AG04449 (cell line): ENCODE data around the gene PGLYRP2.

Experiments used
- CTCF ChIA-PET: fragments of 350-600 bp; formaldehyde crosslinking; extraction: SDS; loops from one replicate; lab custom pipeline; 2021; ENCODE audit warnings: antibody characterized with exemption; lab: Yijun Ruan, JAX
- POLR2A ChIA-PET: fragments of 400-600, 350-600 bp; formaldehyde crosslinking; extraction: SDS; loops from one replicate; lab custom pipeline; 2020; ENCODE audit warnings: antibody characterized with exemption, inconsistent platforms; lab: Yijun Ruan, JAX
- DNase-seq: peaks from one replicate; pipeline ENCODE4 v3.0.0-alpha.2; 2010; ENCODE audit warnings: low read depth, low spot score
- H3K4me3 ChIP-seq: 2 replicates; pipeline ENCODE4 v1.5.1; 2011; ENCODE audit warnings: low read depth, mild to moderate bottlenecking, control low read depth, low read length
- TF ChIP-seq, protein P1 (sequence below): IDR thresholded peaks from one replicate; pipeline ENCODE4 v1.5.1; 2011; ENCODE audit warnings: mild to moderate bottlenecking, moderate library complexity, low read length, control low read depth, inconsistent platforms; ENCODE audit not compliant: insufficient read depth; ENCODE audit errors: missing control alignments

Gene PGLYRP2

DNA sequence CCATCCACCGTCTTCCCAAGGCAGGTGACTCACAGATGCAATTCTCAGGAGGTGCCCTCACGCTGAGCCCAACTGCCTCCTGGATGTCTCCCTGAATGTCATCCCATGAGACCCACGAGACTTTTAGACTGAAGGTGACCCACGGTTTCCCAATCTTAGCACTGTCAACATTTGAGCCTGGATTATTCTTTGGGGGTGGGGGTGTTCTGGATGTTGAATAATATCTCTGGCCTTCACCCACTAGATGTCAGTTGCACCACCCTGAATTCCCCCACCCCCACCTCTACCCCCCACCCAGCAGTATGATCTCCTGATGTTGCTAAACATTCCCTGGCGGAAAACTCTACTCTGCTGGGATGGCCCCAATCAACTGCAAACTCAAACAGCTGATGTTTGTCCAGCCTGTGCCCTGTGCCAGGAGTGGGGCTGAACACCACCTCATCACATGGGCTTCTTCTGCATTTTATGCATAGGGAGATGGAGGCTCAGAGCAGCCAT lies 26.8 kb upstream of the PGLYRP2 start:
- TF ChIP-seq, protein P1, sequence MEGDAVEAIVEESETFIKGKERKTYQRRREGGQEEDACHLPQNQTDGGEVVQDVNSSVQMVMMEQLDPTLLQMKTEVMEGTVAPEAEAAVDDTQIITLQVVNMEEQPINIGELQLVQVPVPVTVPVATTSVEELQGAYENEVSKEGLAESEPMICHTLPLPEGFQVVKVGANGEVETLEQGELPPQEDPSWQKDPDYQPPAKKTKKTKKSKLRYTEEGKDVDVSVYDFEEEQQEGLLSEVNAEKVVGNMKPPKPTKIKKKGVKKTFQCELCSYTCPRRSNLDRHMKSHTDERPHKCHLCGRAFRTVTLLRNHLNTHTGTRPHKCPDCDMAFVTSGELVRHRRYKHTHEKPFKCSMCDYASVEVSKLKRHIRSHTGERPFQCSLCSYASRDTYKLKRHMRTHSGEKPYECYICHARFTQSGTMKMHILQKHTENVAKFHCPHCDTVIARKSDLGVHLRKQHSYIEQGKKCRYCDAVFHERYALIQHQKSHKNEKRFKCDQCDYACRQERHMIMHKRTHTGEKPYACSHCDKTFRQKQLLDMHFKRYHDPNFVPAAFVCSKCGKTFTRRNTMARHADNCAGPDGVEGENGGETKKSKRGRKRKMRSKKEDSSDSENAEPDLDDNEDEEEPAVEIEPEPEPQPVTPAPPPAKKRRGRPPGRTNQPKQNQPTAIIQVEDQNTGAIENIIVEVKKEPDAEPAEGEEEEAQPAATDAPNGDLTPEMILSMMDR, result no peak

DNA sequence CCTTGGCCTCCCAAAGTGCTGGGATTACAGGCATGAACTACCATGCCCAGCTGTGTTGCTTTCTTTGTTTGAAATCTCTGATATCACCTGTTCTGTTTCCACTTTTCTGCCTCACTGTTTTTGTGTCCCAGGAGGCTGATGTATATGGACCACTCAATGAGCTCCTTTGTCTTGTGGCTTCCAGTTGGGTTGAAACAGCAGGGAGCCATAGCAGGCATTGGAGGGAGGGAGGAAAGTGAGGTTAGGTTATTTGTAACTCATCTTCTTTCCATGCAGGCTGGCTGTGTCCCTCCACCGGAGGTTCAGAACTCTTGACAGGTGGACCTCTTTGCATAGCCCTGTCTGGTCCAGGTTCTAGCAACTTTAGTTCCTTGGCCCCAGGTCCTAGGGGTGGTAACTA lies 23.0 kb upstream of the PGLYRP2 start:
- CTCF ChIA-PET, result no interaction called here
- TF ChIP-seq, protein P1, result no peak

More for the DNA sequence above, 26.8 kb upstream of the PGLYRP2 start:
- no peak overlapping the region for H3K4me3 ChIP-seq
- CTCF ChIA-PET, result no interaction called here
- POLR2A ChIA-PET, result no interaction called here
- DNase-seq, result no peak

DNA sequence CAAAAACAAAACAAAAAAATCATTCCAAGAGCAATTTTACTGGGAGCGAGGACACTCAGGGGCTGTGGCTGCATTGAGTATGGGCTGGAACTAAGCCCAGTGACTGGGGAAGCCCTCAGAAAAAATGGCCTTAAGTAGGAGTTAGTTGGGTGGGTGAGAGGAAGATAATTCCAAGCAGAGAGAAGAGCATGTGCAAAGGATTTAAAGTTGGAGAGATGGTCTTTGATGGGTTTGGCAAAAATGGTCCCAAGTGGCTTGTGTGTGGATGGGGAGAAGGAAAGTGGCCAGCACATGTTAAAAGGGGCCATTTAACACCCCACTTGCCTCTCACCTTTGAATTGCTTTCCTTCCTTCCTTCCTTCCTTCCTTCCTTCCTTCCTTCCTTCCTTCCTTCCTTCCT lies 22.3 kb upstream of the PGLYRP2 start:
- CTCF ChIA-PET, result no interaction called here
- TF ChIP-seq, protein P1, result no peak

More for the DNA sequence above, 23.0 kb upstream of the PGLYRP2 start:
- no peak overlapping the region for H3K4me3 ChIP-seq
- no peak for DNase-seq
- POLR2A ChIA-PET, result no interaction called here

DNA sequence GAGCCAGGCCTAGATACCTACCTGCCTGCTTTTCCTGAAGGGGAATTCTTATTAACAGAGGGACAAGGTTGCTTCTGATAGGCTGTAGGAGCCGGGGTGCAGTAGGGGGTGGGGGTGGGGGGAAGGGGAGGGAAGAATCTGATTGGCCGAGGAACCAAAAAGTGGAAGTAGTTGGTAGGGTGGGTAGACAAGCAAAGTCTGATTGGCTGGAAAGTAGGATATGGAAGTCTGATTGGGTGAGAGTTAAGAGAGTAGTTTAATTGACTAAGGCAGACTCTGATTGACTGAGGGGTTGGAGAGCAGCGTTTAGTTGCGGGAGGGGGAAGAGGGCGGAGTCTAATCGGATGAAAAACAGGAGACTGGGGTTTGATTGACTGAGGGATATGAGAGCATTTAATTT lies 19.6 kb upstream of the PGLYRP2 start:
- CTCF ChIA-PET, result no interaction called here
- DNase-seq, result no peak
- no peak overlapping the region for H3K4me3 ChIP-seq
- TF ChIP-seq, protein P1, result no peak
- POLR2A ChIA-PET, result no interaction called here

More for the DNA sequence above, 22.3 kb upstream of the PGLYRP2 start:
- DNase-seq, result no peak
- no peak overlapping the region for H3K4me3 ChIP-seq
- POLR2A ChIA-PET, result no interaction called here

DNA sequence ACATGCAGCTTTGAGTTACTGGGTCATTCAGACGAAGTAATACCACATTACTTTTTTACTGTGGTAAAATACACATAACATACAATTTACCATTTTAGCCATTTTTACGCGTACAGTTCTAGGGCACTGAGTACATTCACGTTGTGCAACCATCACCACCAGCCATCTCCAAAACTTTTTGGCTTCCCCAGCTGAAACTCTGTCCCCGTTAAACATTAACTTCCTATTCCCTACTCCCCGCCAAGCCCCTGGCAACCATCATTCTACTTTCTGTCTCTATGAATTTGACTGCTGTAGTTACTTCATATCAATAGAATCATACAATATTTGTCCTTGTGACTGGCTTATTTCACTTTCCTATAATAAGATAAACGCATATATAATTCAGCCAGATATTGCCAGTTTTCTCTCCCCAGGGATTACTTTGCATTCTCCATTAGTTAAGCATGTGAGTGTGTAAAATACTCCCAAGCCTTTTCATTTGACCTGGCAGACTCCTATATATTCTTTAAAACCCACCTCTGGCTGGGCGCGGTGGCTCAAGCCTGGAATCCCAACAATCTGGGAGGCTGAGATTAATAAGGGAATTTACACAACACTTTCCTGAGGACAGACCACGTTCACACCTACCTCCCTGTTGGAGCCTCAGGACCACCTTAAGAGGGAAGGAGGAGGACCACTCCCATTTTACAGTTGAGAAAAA lies 19.0 kb upstream of the PGLYRP2 start:
- H3K4me3 ChIP-seq, result no peak overlapping the region
- TF ChIP-seq, protein P1, result no peak

DNA sequence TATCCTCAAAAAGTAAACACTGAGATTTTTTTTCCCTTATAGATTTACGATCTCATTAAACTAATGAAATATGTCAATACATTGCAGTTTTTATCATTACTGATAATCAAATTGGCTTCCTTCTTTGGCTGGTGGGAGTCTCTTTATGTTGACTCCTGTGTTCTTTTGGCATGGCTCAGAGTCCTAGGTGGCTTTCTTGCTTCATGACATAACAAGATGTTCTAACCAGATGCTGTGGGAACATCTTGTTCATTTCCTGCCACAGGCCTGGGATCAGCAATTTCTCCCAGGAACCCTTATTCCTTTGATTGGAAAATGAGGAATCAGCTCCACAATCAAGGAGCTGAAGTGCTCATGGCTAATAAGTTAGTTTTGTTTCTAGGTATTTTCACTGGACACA lies 15.8 kb upstream of the PGLYRP2 start:
- POLR2A ChIA-PET, result no interaction called here
- TF ChIP-seq, protein P1, result no peak
- H3K4me3 ChIP-seq, result no peak overlapping the region
- no peak for DNase-seq
- CTCF ChIA-PET, result no interaction called here

More for the DNA sequence above, 19.0 kb upstream of the PGLYRP2 start:
- ChIA-PET CTCF (no interaction called here), POLR2A (no interaction called here)
- DNase-seq, result no peak
